GM12891 (cell line): ENCODE results near the gene FUT6.

ENCODE experiments used
- DNase-seq: peaks from one replicate; pipeline ENCODE4 v3.0.0; 2011; ENCODE audit warnings: low spot score; ENCODE audit not compliant: insufficient read length
- FAIRE-seq: peaks from 2 replicates; lab custom pipeline; 2011; peaks lifted over from hg19 to GRCh38; lab: Jason Lieb, UNC
- PAX5 ChIP-seq: IDR thresholded peaks from 2 replicates; pipeline ENCODE4 v1.6.1; 2011; ENCODE audit warnings: low read length, moderate library complexity, mild to moderate bottlenecking; ENCODE audit not compliant: insufficient read depth, severe bottlenecking
- POLR2A ChIP-seq: IDR thresholded peaks from 2 replicates; pipeline ENCODE4 v1.6.1; 2011; ENCODE audit warnings: low read depth, low read length, control low read depth
- POLR2AphosphoS5 ChIP-seq: IDR thresholded peaks from 2 replicates; pipeline ENCODE4 v1.6.1; 2011; ENCODE audit warnings: low read depth, low read length, control low read depth
- POU2F2 ChIP-seq: IDR thresholded peaks from 2 replicates; pipeline ENCODE4 v1.6.1; 2011; ENCODE audit warnings: low read depth, mild to moderate bottlenecking, control low read depth, low read length, moderate library complexity
- SPI1 ChIP-seq: IDR thresholded peaks from 2 replicates; pipeline ENCODE4 v1.6.1; 2011; ENCODE audit warnings: low read depth, low read length, control low read depth
- TAF1 ChIP-seq: IDR thresholded peaks from 2 replicates; pipeline ENCODE4 v1.6.1; 2011; ENCODE audit warnings: low read depth, low read length, control low read depth

FUT6 gene

GRCh38 chr19:5805462-5806132 is 33.9 kb downstream of the FUT6 start:
- no peak for TF ChIP-seq POLR2AphosphoS5
- no peak for TF ChIP-seq SPI1
- TF ChIP-seq POU2F2: no peak
- no peak for TF ChIP-seq PAX5
- FAIRE-seq: no peak
- peak; percentile 64 for DNase-seq

- DNase-seq (peak; percentile 68), FAIRE-seq (no peak)
- TF ChIP-seq POU2F2 (no peak), TAF1 (no peak), SPI1 (no peak), PAX5 (no peak), POLR2AphosphoS5 (no peak), POLR2A (no peak)
Observed at GRCh38 chr19:5804516-5805461, 34.7 kb downstream of the FUT6 start, which contains the start of gene NRTN. Gene NRTN, plus strand, starts transcription at chr19:5805067. Its CDS starts 19,099 bp downstream, at chr19:5824166.

DNA sequence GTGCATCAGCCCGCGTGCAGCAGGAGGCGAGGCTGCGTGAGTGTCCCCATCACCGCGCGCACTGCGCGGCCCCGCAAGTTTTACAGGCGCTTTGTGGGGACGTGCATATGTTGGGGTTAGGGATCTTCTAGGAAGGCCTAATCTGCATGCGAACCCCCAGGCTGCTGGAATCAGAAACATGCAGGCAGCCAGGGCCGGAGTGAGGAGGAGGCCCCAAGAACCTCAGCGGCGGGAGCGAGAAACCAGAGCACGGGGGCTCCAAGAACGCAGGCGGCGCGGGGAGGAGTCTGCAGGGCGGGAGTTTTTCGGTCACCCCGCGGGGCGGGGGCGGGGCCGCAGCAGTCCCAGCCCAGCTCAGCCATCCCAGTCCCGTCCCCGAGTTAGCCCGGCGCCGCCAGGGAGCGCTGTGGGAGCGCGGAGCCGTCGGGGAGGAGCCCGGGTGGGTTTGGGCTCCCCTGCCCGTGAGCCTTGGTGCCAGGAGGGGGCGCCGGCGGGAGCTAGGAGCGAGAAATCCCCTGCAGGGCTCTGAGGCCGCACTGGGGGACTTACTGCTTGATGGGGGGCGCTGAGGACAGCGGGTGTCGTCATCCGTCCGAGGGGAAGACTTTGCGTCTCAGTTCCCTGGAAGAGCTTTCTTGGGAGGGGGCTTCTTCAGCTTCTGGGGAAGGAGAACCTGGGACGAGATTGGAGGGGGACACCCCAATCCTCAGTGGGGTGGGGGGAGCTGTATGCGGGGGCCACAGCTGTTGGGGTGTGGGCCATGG is 35.6 kb downstream of the FUT6 start:
- no peak for TF ChIP-seq POU2F2
- DNase-seq (peak; percentile 98), FAIRE-seq (peak; percentile 94)

GRCh38 chr19:5803441-5803751 is 36.1 kb downstream of the FUT6 start:
- TF ChIP-seq POU2F2 (no peak), PAX5 (no peak)
- FAIRE-seq (peak; percentile 47), DNase-seq (no peak)

DNA sequence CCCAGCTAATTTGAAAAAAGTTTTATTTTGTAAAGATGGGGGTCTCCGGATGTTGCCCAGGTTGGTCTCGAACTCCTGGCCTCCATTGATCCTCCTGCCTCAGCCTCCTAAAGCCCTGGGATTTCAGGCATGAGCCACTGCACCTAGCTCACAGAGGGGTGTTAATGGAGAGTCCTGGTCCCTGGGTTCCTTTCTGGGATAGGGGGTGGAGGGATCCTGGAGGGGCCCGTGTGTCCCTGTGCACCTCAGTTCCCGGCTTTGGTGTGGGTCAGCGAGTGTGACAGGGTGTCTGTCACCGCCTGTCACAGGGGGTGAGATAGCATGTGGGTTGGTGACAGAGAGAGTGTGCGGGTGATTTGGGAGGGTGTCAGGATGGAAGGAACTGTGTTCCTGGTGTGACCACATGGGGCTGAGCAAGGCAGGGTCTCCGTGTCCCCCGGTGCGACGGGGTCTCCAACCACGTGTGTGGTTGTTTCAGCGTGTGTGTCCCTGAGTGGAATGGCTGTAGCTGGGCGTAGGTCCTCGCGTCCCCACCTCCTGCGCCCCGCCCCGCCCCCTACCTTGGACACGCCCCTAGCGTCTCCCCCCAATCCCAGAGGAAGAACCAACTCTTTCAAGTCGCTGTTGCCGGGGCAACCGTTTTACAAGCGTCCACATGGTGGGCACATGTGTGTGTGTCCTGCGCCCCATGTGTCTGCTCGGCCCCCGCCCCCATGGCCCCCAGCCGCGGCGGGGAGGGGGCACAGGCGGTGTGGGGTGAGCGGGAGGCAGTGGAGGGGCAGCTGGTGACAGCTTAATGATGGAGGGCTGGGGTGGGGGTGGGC is 37.5 kb downstream of the FUT6 start:
- DNase-seq (no peak), FAIRE-seq (no peak)
- TF ChIP-seq POLR2A (no peak), PAX5 (no peak), POU2F2 (no peak), POLR2AphosphoS5 (no peak), TAF1 (no peak), SPI1 (no peak)

DNA sequence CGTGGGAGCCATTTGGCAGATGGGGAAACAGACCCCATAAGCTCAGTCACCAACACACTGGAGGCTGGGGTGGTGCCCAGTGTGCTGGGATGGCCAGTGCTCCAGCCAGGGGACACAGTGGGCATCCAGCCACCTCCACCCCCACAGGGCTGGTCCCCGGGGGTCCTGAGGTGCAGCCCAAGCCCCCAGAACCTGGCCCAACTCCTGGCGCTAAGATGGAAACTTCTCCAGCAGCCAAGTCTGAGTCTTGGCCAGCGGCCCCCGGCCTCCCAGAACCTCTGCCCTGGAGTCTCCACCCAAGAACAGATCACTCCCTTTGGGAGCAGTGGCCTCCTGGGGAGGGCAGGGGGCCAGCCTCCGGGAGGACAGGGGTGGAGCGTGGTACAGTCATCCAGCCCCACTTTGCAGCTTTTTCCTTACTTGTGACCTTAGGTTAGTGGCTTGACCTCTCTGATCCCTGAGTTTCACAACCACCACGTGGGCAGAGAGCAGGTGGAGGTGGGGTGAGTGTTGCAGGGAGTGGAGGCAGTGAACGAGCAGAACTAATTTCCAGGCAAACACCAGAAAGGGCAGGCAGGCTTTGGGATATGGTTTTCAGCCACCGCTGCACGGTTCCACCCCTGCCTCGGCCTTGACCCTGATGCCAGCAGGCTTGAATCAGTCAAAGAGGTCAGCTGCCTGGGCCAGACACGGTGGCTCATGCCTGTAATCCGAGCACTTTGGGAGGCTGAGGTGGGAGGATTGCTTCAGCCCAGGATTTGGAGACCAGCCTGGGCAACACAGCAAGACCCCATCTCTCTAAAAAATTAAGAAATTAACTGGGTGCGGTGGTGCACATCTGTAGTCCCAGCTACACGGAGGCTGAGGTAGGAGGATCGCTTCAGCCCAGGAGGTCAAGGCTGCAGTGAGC is 38.9 kb downstream of the FUT6 start:
- no peak for FAIRE-seq
- no peak for DNase-seq
- TF ChIP-seq POLR2AphosphoS5 (no peak), TAF1 (no peak), PAX5 (no peak)

DNA sequence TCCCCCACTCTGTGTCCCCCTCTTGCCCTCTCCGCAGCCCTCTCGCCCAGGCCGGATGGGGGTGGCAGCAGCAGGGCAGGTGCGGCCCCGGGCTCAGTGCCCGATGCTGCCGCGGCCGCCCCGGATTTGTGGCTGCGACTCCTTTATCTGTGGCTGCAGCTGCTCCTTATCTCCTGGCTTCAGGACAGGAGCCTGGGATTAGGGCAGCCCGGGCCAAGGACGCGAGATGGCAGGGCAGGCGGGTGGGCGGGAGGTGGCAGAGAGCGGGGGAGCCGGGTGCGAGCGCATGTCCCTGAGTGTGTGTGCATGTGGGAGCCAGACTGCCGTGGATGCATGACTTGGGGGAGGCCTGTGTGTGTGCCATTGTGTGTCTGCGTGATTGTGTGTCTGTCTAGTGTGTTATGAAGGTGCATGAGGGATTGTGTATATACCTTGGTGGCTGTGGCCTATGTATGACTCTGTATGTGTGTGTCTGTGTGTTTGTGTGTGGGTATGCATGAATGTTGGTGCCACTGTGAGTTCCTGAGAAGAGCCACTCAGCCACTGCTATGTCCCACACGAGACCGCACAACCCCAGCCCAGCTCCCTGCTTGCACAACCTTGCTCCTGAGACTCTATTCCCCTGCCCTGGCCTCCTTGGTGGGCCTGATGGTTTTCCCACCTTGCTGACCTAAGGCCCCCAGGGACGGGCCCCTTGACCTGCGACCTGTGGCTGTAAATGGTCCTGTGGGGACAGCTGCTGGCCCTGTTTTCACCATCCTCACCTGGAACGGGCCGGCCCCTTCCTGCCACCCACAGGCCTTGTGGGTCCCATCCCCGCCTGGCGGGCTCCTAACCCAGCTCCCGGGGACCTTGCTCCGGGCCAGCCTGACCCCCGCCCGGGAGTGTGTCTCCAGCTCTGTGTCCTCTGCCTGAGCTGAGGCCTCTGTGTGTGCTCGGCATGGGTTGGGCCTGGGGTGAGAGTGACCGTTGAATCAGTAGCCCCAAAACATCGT is 40.0 kb downstream of the FUT6 start:
- no peak for DNase-seq

DNA sequence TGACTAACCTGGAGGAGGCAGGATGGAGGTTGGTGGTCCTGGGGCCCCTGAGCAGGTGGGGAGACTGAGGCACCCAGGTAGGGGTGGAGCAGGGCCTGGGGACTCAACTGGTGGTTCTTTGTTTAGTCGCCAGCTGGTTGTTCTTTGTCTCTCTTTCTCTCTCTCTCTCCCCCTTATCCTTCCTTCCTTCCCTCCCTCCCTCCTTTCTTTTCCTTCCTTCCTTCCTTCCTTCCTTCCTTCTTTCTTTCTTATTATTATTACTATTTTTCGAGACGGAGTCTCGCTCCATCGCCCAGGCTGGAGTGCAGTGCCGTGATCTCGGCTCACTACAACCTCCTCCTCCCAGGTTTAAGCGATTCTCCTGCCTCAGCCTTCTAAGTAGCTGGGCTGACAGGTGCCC is 41.3 kb downstream of the FUT6 start:
- no peak for DNase-seq
- TF ChIP-seq POLR2AphosphoS5 (no peak), POU2F2 (no peak), SPI1 (no peak)
- FAIRE-seq: no peak

More for the DNA sequence above, 40.0 kb downstream of the FUT6 start:
- TF ChIP-seq PAX5: no peak
- TF ChIP-seq POLR2A: no peak
- TF ChIP-seq POLR2AphosphoS5: no peak
- TF ChIP-seq SPI1: no peak
- no peak for TF ChIP-seq TAF1
- TF ChIP-seq POU2F2: no peak
- no peak for FAIRE-seq
